Neural progenitor cell (in vitro differentiated cells): Measurements from ENCODE around the gene INKA1. TPM values are rescaled to one million over a fixed set of nuclear protein-coding genes. Genes with fewer than 3 reads are reported as not detected.
"Not testable (repeated sequence)": the region's sequence is repeated elsewhere in the genome, so short reads cannot be mapped to it uniquely, and the experiment has no call there.

Source experiments
- DNase-seq: peaks from one replicate; pipeline ENCODE4 v3.0.0-alpha.2; 2016; ENCODE audit warnings: low spot score
- H2AFZ ChIP-seq: fragments of 200-600 bp; sonication (generic); replicated peaks from 2 replicates; pipeline ENCODE4 v1.6.1; 2016; ENCODE audit warnings: antibody characterized with exemption
- H3F3A ChIP-seq: fragments of 200-600 bp; sonication (generic); 2 replicates; pipeline ENCODE4 v1.6.1; 2016; ENCODE audit warnings: antibody characterized with exemption, low read depth
- H3K27ac ChIP-seq: fragments of 200-600 bp; sonication (generic); 2 replicates; pipeline ENCODE4 v1.5.1; 2016; ENCODE audit warnings: mild to moderate bottlenecking
- H3K27me3 ChIP-seq: fragments of 200-600 bp; sonication (generic); 2 replicates; pipeline ENCODE4 v1.6.1; 2016; ENCODE audit warnings: mild to moderate bottlenecking, moderate library complexity
- H3K36me3 ChIP-seq: fragments of 200-600 bp; sonication (generic); 2 replicates; pipeline ENCODE4 v1.5.1; 2016
- H3K4me1 ChIP-seq: fragments of 200-600 bp; sonication (generic); 2 replicates; pipeline ENCODE4 v1.6.1; 2016; ENCODE audit warnings: mixed run types
- H3K4me2 ChIP-seq: fragments of 200-600 bp; sonication (generic); 2 replicates; pipeline ENCODE4 v1.6.1; 2016
- H3K4me3 ChIP-seq: fragments of 200-600 bp; sonication (generic); 2 replicates; pipeline ENCODE4 v1.5.1; 2016
- H3K79me2 ChIP-seq: fragments of 200-600 bp; sonication (generic); 2 replicates; pipeline ENCODE4 v1.6.1; 2016; ENCODE audit warnings: low read depth
- H3K9ac ChIP-seq: fragments of 200-600 bp; sonication (generic); 2 replicates; pipeline ENCODE4 v1.6.1; 2016
- H3K9me3 ChIP-seq: fragments of 200-600 bp; sonication (generic); 2 replicates; pipeline ENCODE4 v1.5.1; 2016; ENCODE audit warnings: low read depth
- H4K20me1 ChIP-seq: fragments of 200-600 bp; sonication (generic); 2 replicates; pipeline ENCODE4 v1.6.1; 2016; ENCODE audit warnings: low read depth
- H3K27ac Mint-ChIP-seq: 3 replicates; pipeline ENCODE4 v1.8.0; 2021; ENCODE audit warnings: mixed read lengths
- H3K27me3 Mint-ChIP-seq: 2 replicates; pipeline ENCODE4 v1.8.0; 2022; ENCODE audit warnings: low read depth, mild to moderate bottlenecking, inconsistent platforms, moderate library complexity, mixed read lengths; ENCODE audit not compliant: insufficient read depth
- H3K36me3 Mint-ChIP-seq: 3 replicates; pipeline ENCODE4 v1.8.0; 2021; ENCODE audit warnings: mixed read lengths
- H3K4me1 Mint-ChIP-seq: 3 replicates; pipeline ENCODE4 v1.8.0; 2021; ENCODE audit warnings: mixed read lengths
- H3K4me3 Mint-ChIP-seq: 3 replicates; pipeline ENCODE4 v1.8.0; 2021; ENCODE audit warnings: mild to moderate bottlenecking, moderate library complexity, mixed read lengths
- H3K9me3 Mint-ChIP-seq: 3 replicates; pipeline ENCODE4 v1.8.0; 2020; ENCODE audit warnings: mixed read lengths
- CTCF ChIP-seq: fragments of 200-600 bp; sonication (generic); IDR thresholded peaks from 2 replicates; pipeline ENCODE4 v1.5.1; 2017; ENCODE audit warnings: antibody characterized with exemption, mild to moderate bottlenecking
- EZH2 ChIP-seq: fragments of 200-600 bp; sonication (generic); IDR thresholded peaks from 2 replicates; pipeline ENCODE4 v1.6.1; 2017; ENCODE audit warnings: antibody characterized with exemption, mild to moderate bottlenecking, moderate library complexity
- EZH2phosphoT487 ChIP-seq: fragments of 200-600 bp; sonication (generic); IDR thresholded peaks from 2 replicates; pipeline ENCODE4 v1.6.1; 2017; ENCODE audit warnings: antibody characterized with exemption
- total RNA-seq: library from RNA; depleted of rRNA; stranded (reverse); fragments of >200 nt; gene quantifications from 2 replicates; pipeline ENCODE4 v1.2.3, GENCODE V29; 2015; ENCODE audit warnings: low replicate concordance

INKA1 gene
- total RNA-seq, 1 donor from 2014 or later: not detected

DNA sequence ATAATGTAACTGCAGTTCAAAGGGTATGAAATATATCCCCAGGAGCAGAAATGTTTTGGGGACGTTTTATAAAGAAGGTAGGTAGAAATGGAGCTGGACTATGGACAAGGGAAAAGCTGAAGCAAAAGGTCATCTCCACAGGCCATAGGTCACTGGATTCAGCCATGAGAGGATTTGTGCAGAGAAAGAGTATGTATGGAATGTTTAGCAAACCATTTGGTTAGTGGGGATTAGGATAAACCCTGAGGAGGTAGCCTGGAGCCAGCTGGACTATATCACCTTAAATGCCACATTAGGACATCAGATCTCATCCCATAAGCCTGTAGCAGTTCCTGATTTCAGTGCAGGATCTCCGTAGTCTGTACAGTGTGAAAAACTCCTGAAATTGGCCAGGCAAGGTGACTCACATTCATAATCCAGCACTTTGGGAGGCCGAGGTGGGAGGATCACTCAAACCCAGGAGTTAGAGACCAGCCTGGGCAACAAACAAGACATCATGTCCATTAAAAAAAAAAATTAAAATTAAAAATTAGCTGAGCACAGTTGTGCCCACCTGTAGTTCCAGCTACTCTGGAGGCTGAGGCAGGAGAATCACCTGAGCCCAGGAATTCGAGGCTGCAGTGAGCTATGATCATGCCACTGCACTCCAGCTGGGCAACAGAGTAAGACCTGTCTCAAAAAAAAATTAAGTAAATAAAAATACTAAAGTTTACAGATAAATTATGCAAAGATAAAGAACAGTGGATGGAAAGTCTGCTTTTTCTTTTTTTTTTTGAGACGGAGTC lies 21.5 kb upstream of the INKA1 start:
- Mint-ChIP-seq H3K9me3 (no peaks in the 10 kb centered on the region), H3K27ac (peak overlapping the region; percentile 27), H3K4me1 (peaks cover 32% of the 10 kb centered on the region), H3K4me3 (peak overlapping the region; percentile 2), H3K27me3 (no peaks in the 10 kb centered on the region), H3K36me3 (peaks cover 29% of the 10 kb centered on the region)
- no peak overlapping the region for H2AFZ ChIP-seq
- peaks cover 41% of the 10 kb centered on the region for H4K20me1 ChIP-seq
- TF ChIP-seq EZH2 (no peak), CTCF (no peak), EZH2phosphoT487 (no peak)
- peak; percentile 51 for DNase-seq
- peak overlapping the region; percentile 68 for H3K27ac ChIP-seq
- H3K79me2 ChIP-seq: peaks cover 97% of the 10 kb centered on the region
- peaks cover 7% of the 10 kb centered on the region for H3K4me1 ChIP-seq
- H3K9me3 ChIP-seq: no peaks in the 10 kb centered on the region
- peaks cover 8% of the 10 kb centered on the region for H3F3A ChIP-seq
- H3K27me3 ChIP-seq: no peaks in the 10 kb centered on the region
- H3K4me3 ChIP-seq: no peak overlapping the region
- H3K4me2 ChIP-seq: no peak overlapping the region
- no peaks in the 10 kb centered on the region for H3K36me3 ChIP-seq
- no peak overlapping the region for H3K9ac ChIP-seq

DNA sequence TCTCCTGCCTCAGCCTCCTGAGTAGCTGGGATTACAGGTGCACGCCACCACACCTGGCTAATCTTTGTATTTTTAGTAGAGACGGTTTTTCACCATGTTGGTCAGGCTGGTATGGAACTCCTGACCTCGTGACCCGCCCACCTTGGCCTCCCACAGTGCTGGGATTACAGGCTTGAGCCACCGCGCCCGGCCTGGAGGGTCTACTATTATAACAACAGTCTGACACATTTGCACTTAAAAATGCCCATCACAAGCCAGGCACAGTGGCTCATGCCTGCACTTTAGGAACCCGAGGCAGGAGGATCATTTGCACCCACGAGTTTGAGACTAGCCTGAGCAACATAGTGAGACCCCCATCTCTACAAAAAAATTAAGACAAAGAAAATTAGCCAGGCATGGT lies 20.8 kb upstream of the INKA1 start:
- not testable (repeated sequence) for H3K27me3 ChIP-seq, H2AFZ ChIP-seq, H3K4me3 Mint-ChIP-seq, H3K9me3 Mint-ChIP-seq, H3K9ac ChIP-seq, H3K4me1 ChIP-seq, H3K27ac Mint-ChIP-seq, H3K9me3 ChIP-seq, H3K4me3 ChIP-seq, H3K27me3 Mint-ChIP-seq, H3K4me2 ChIP-seq, H3K36me3 ChIP-seq, H3K27ac ChIP-seq, DNase-seq
- Mint-ChIP-seq H3K36me3 (peaks cover 25% of the 10 kb centered on the region), H3K4me1 (peaks cover 39% of the 10 kb centered on the region)
- Histone ChIP-seq H3K79me2 (peaks cover 90% of the 10 kb centered on the region), H3F3A (peaks cover 11% of the 10 kb centered on the region), H4K20me1 (peaks cover 34% of the 10 kb centered on the region)

GRCh38 chr3:49785565-49786356 lies 17.3 kb upstream of the INKA1 start:
- Histone ChIP-seq H3K9me3 (no peaks in the 10 kb centered on the region), H3K36me3 (no peaks in the 10 kb centered on the region), H4K20me1 (peaks cover 22% of the 10 kb centered on the region), H3K4me3 (peak overlapping the region; percentile 81), H3K4me2 (peak overlapping the region; percentile 94), H3K27me3 (no peaks in the 10 kb centered on the region), H3K79me2 (peaks cover 55% of the 10 kb centered on the region), H2AFZ (peak overlapping the region; percentile 40), H3K27ac (peak overlapping the region; percentile 36), H3F3A (peaks cover 13% of the 10 kb centered on the region), H3K9ac (peak overlapping the region; percentile 71), H3K4me1 (peaks cover 4% of the 10 kb centered on the region)
- Mint-ChIP-seq H3K4me3 (peak overlapping the region; percentile 94), H3K9me3 (no peaks in the 10 kb centered on the region), H3K36me3 (peaks cover 14% of the 10 kb centered on the region), H3K4me1 (peaks cover 42% of the 10 kb centered on the region), H3K27ac (peak overlapping the region; percentile 85), H3K27me3 (peaks cover 4% of the 10 kb centered on the region)
- TF ChIP-seq EZH2phosphoT487: no peak
- TF ChIP-seq CTCF: no peak
- TF ChIP-seq EZH2: no peak
- no peak for DNase-seq
